OCI-LY3 (cell line): ENCODE measurements around the gene ZMYM3.

ENCODE experiments used
- H2AFZ ChIP-seq: fragments of 200-600, 300-600 bp; shearing (Covaris generic); 2 replicates; pipeline ENCODE4 v1.6.0; 2014; ENCODE audit warnings: antibody characterized with exemption, low read depth, low read length
- H3K27ac ChIP-seq: fragments of 200-600, 300-600 bp; sonication (generic); 2 replicates; pipeline ENCODE4 v1.5.1; 2014; ENCODE audit warnings: mild to moderate bottlenecking, low read length, moderate library complexity, mixed read lengths
- H3K27me3 ChIP-seq: fragments of 200-600, 300-600 bp; sonication (generic); 2 replicates; pipeline ENCODE4 v1.6.1; 2014; ENCODE audit warnings: low read depth, low read length, mixed read lengths
- H3K36me3 ChIP-seq: fragments of 200-600, 300-600 bp; sonication (generic); replicated peaks from 2 replicates; pipeline ENCODE3; 2014; ENCODE audit warnings: low read depth, low read length, mixed read lengths
- H3K4me1 ChIP-seq: fragments of 300-600, 200-600 bp; sonication (generic); 2 replicates; pipeline ENCODE4 v1.6.1; 2014; ENCODE audit warnings: low read length, mixed read lengths
- H3K4me2 ChIP-seq: fragments of 200-600, 300-600 bp; sonication (generic); 2 replicates; pipeline ENCODE4 v1.6.1; 2014; ENCODE audit warnings: low read length, mixed read lengths
- H3K4me3 ChIP-seq: fragments of 300-600, 200-600 bp; sonication (generic); 2 replicates; pipeline ENCODE4 v1.5.1; 2014; ENCODE audit warnings: antibody characterized with exemption, mild to moderate bottlenecking, low read length, moderate library complexity
- H3K79me2 ChIP-seq: fragments of 300-600, 200-600 bp; shearing (Covaris generic); 2 replicates; pipeline ENCODE4 v1.6.1; 2014; ENCODE audit warnings: mild to moderate bottlenecking, low read length, mixed read lengths
- H3K9ac ChIP-seq: fragments of 300-600, 200-600 bp; shearing (Covaris generic); 2 replicates; pipeline ENCODE4 v1.6.0; 2014; ENCODE audit warnings: mild to moderate bottlenecking, low read length, moderate library complexity
- H3K9me3 ChIP-seq: fragments of 200-600, 300-600 bp; shearing (Covaris generic); 2 replicates; pipeline ENCODE4 v1.6.1; 2014; ENCODE audit warnings: low read length, mixed read lengths; ENCODE audit not compliant: insufficient read depth
- H4K20me1 ChIP-seq: fragments of 200-600, 300-600 bp; sonication (generic); 2 replicates; pipeline ENCODE4 v1.6.1; 2016; ENCODE audit warnings: low read length, mixed read lengths; ENCODE audit not compliant: insufficient read depth
- EZH2phosphoT487 ChIP-seq: fragments of 200-600 bp; shearing (Covaris generic); IDR thresholded peaks from 2 replicates; pipeline ENCODE4 v1.6.1; 2018; ENCODE audit warnings: antibody characterized with exemption, mixed run types, low read depth
- TF ChIP-seq, protein P1 (sequence below): fragments of 200-600, 300-600 bp; sonication (generic); IDR thresholded peaks from 2 replicates; pipeline ENCODE4 v1.5.1; 2014; ENCODE audit warnings: antibody characterized with exemption, low read length, low read depth

ZMYM3 gene

DNA sequence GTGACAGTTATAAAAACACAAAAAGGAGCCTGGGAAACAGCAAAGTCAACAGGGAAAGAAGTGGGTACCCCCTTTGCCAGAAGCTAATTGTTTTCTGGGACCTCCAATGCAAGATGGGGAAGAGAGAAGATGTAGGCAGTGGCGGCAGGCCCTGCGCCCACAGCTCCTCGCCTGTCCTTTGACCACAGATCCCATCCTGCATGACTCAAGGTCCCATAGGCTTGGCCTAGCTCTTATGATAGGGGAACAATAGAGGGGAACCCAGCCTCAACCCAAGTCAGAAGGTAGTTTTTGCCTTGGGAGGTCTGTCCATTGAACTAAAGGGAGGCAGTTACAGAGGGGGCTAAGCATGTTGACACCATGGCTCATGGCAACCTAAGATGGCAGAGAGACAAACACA lies 14.2 kb downstream of the ZMYM3 start:
- no peaks in the 10 kb centered on the region for H4K20me1 ChIP-seq
- H3K27me3 ChIP-seq, result no peaks in the 10 kb centered on the region
- no peak overlapping the region for H3K4me2 ChIP-seq
- H3K9me3 ChIP-seq, result no peaks in the 10 kb centered on the region
- H3K79me2 ChIP-seq, result no peaks in the 10 kb centered on the region
- no peaks in the 10 kb centered on the region for H3K4me1 ChIP-seq
- no peak overlapping the region for H3K27ac ChIP-seq
- H3K36me3 ChIP-seq, result peaks cover 14% of the 10 kb centered on the region
- no peak for TF ChIP-seq EZH2phosphoT487
- TF ChIP-seq, protein P1, sequence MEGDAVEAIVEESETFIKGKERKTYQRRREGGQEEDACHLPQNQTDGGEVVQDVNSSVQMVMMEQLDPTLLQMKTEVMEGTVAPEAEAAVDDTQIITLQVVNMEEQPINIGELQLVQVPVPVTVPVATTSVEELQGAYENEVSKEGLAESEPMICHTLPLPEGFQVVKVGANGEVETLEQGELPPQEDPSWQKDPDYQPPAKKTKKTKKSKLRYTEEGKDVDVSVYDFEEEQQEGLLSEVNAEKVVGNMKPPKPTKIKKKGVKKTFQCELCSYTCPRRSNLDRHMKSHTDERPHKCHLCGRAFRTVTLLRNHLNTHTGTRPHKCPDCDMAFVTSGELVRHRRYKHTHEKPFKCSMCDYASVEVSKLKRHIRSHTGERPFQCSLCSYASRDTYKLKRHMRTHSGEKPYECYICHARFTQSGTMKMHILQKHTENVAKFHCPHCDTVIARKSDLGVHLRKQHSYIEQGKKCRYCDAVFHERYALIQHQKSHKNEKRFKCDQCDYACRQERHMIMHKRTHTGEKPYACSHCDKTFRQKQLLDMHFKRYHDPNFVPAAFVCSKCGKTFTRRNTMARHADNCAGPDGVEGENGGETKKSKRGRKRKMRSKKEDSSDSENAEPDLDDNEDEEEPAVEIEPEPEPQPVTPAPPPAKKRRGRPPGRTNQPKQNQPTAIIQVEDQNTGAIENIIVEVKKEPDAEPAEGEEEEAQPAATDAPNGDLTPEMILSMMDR, result no peak
- no peak overlapping the region for H2AFZ ChIP-seq
- no peak overlapping the region for H3K9ac ChIP-seq
- no peak overlapping the region for H3K4me3 ChIP-seq

DNA sequence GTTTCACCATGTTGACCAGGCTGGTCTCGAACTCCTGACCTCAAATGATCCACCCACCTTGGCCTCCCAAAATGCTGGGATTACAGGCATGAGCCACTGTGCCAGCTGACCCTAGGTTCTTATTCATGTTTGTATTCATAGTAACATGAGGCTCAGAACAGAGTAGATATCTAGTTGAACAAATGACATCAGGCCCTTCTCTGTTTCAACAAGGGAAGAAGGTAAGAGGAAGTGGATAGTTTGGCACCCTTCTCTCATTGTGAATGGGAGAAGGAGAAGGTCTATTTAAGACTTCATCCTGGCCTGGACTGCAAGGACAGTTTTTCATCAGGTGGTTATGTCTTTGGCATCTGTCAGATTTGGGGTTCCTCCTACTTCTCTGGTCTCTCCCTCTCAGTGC lies 17.1 kb downstream of the ZMYM3 start:
- H3K27me3 ChIP-seq, result no peaks in the 10 kb centered on the region

DNA sequence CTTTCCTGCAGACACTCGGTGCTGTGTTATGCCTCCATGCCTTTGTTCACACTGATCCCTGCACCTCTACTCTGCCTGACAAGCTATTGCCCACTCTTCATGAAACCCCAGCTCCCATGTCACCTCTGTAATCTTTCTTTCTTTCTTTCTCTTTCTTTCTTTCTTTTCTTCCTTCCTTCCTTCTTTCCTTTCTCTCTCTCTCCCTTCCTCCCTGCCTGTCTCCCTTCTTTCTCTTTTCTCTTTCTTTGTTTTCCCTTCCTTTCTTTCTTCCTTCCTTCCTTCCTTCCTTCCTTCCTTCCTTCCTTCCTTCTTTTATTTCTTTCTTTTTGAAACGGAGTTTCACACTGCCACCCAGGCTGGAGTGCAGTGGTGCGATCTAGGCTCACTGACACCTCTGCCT lies 18.5 kb downstream of the ZMYM3 start:
- no peak overlapping the region for H2AFZ ChIP-seq
- TF ChIP-seq, protein P1, result no peak
- no peak for TF ChIP-seq EZH2phosphoT487
- no peaks in the 10 kb centered on the region for H4K20me1 ChIP-seq
- no peaks in the 10 kb centered on the region for H3K4me1 ChIP-seq
- no peaks in the 10 kb centered on the region for H3K79me2 ChIP-seq
- no peak overlapping the region for H3K9ac ChIP-seq
- no peak overlapping the region for H3K4me3 ChIP-seq
- no peak overlapping the region for H3K4me2 ChIP-seq
- no peaks in the 10 kb centered on the region for H3K36me3 ChIP-seq
- no peak overlapping the region for H3K27ac ChIP-seq
- H3K9me3 ChIP-seq, result no peaks in the 10 kb centered on the region
- H3K27me3 ChIP-seq, result no peaks in the 10 kb centered on the region

More for the DNA sequence above, 17.1 kb downstream of the ZMYM3 start:
- Histone ChIP-seq H3K79me2 (no peaks in the 10 kb centered on the region), H4K20me1 (no peaks in the 10 kb centered on the region), H3K4me1 (no peaks in the 10 kb centered on the region), H3K36me3 (peaks cover 5% of the 10 kb centered on the region), H3K4me2 (no peak overlapping the region), H3K9me3 (no peaks in the 10 kb centered on the region), H2AFZ (no peak overlapping the region), H3K9ac (no peak overlapping the region), H3K4me3 (no peak overlapping the region), H3K27ac (no peak overlapping the region)
- TF ChIP-seq, protein P1, result no peak
- TF ChIP-seq EZH2phosphoT487, result no peak

DNA sequence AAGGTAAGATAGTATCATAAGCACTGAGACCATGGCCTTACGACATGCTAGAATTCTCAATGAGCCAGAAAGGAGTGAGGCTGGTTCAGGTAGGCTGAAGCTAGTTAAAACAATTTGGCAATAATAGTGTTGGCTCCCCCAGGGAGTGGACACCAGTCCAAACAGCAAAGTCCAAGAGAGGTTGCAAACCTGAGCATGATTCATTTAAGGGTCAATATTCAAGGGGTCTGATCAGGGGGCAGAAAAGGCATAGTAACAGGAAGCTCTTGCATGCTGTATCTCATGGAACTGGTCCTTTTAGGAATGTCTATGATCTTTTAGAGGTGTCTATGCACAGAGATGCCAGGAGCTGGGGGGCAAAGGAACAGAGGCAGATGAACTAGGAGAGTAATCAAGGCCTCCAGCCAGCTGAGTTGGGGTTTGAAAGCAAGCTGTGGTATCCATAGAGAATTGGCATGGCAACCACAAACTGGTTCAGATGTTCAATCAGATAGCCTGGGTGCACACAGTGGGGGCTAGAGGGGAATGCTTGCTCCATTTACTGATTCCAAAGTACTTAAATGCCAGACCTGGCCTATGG lies 25.8 kb downstream of the ZMYM3 start:
- H3K4me1 ChIP-seq, result no peaks in the 10 kb centered on the region
- H2AFZ ChIP-seq, result no peak overlapping the region
- H3K79me2 ChIP-seq, result no peaks in the 10 kb centered on the region
- no peak overlapping the region for H3K27ac ChIP-seq
- H3K4me2 ChIP-seq, result no peak overlapping the region
- no peaks in the 10 kb centered on the region for H3K27me3 ChIP-seq
- no peak overlapping the region for H3K9ac ChIP-seq
- no peaks in the 10 kb centered on the region for H3K9me3 ChIP-seq
- no peak for TF ChIP-seq EZH2phosphoT487
- TF ChIP-seq, protein P1, result no peak
- no peaks in the 10 kb centered on the region for H3K36me3 ChIP-seq
- H4K20me1 ChIP-seq, result no peaks in the 10 kb centered on the region
- H3K4me3 ChIP-seq, result no peak overlapping the region
